HTR-8/SVneo (cell line): ENCODE results near the gene RERE.

ENCODE experiments used
- DNase-seq: peaks from one replicate; pipeline ENCODE4 v3.0.0; 2011; ENCODE audit warnings: low spot score, mixed read lengths; ENCODE audit not compliant: insufficient read length
- FAIRE-seq: peaks from 2 replicates; lab custom pipeline; 2011; peaks lifted over from hg19 to GRCh38; lab: Jason Lieb, UNC

RERE gene

GRCh38 chr1:8371372-8371991 lies 446.0 kb downstream of the RERE start:
- FAIRE-seq = no peak
- DNase-seq = no peak

- FAIRE-seq = no peak
- no peak for DNase-seq
Measured at GRCh38 chr1:8370905-8371315, 446.5 kb downstream of the RERE start.

- FAIRE-seq (no peak), DNase-seq (no peak)
Measured at GRCh38 chr1:8370046-8370881, 447.2 kb downstream of the RERE start.

- DNase-seq (no peak), FAIRE-seq (no peak)
Measured at GRCh38 chr1:8368956-8369639, 448.3 kb downstream of the RERE start.

GRCh38 chr1:8367571-8368194 lies 449.8 kb downstream of the RERE start:
- no peak for DNase-seq
- no peak for FAIRE-seq

- DNase-seq (no peak), FAIRE-seq (no peak)
Measured at GRCh38 chr1:8365661-8366362, 451.6 kb downstream of the RERE start.

- no peak for DNase-seq
- FAIRE-seq = no peak
Measured at GRCh38 chr1:8364528-8365442, 452.7 kb downstream of the RERE start.

GRCh38 chr1:8363767-8364301 lies 453.6 kb downstream of the RERE start:
- no peak for FAIRE-seq
- no peak for DNase-seq

GRCh38 chr1:8363186-8363766 lies 454.2 kb downstream of the RERE start:
- DNase-seq (no peak), FAIRE-seq (no peak)

- DNase-seq = no peak
- FAIRE-seq = no peak
Measured at GRCh38 chr1:8362701-8363101, 454.7 kb downstream of the RERE start.

- DNase-seq (no peak), FAIRE-seq (no peak)
Measured at GRCh38 chr1:8361198-8361849, 456.1 kb downstream of the RERE start.

GRCh38 chr1:8360493-8361197 lies 456.8 kb downstream of the RERE start:
- DNase-seq (no peak), FAIRE-seq (no peak)

- FAIRE-seq = no peak
Measured at GRCh38 chr1:8359617-8360481, 457.6 kb downstream of the RERE start.

GRCh38 chr1:8358897-8359616 lies 458.4 kb downstream of the RERE start:
- DNase-seq (no peak), FAIRE-seq (no peak)

More at GRCh38 chr1:8359617-8360481, 457.6 kb downstream of the RERE start:
- no peak for DNase-seq

GRCh38 chr1:8358241-8358896 lies 459.1 kb downstream of the RERE start:
- DNase-seq (no peak), FAIRE-seq (no peak)
